Measurements from ENCODE around the gene ANKRD37.

Gene ANKRD37

GRCh38 chr4:185399466-185399865, 2.8 kb downstream of the ANKRD37 start:
- TF ChIP-seq ZFX (IDR thresholded peaks at IDR 0.05; ENCODE audit: borderline replicate concordance) (no peak), CTCF (IDR thresholded peaks at IDR 0.05) (no peak)
- no peak overlapping the region for H3K27ac ChIP-seq

- no peak overlapping the region for H3K27ac ChIP-seq
- TF ChIP-seq CTCF (IDR thresholded peaks at IDR 0.05), result no peak
- no peak for TF ChIP-seq ZFX (IDR thresholded peaks at IDR 0.05; ENCODE audit: borderline replicate concordance)
Observed at GRCh38 chr4:185404031-185404430, 7.4 kb downstream of the ANKRD37 start.

GRCh38 chr4:185405296-185405999, 8.8 kb downstream of the ANKRD37 start:
- no peak overlapping the region for H3K27ac ChIP-seq
- TF ChIP-seq CTCF (IDR thresholded peaks at IDR 0.05) (no peak), ZFX (IDR thresholded peaks at IDR 0.05; ENCODE audit: borderline replicate concordance) (no peak)

GRCh38 chr4:185408432-185408831, 11.8 kb downstream of the ANKRD37 start:
- no peak overlapping the region for H3K27ac ChIP-seq
- no peak for TF ChIP-seq CTCF (IDR thresholded peaks at IDR 0.05)
- no peak for TF ChIP-seq ZFX (IDR thresholded peaks at IDR 0.05; ENCODE audit: borderline replicate concordance)

GRCh38 chr4:185411849-185412248, 15.2 kb downstream of the ANKRD37 start:
- no peak overlapping the region for H3K27ac ChIP-seq
- TF ChIP-seq ZFX (IDR thresholded peaks at IDR 0.05; ENCODE audit: borderline replicate concordance), result no peak
- no peak for TF ChIP-seq CTCF (IDR thresholded peaks at IDR 0.05)

GRCh38 chr4:185412412-185412811, 15.8 kb downstream of the ANKRD37 start:
- no peak overlapping the region for H3K27ac ChIP-seq
- TF ChIP-seq ZFX (IDR thresholded peaks at IDR 0.05; ENCODE audit: borderline replicate concordance), result no peak

- TF ChIP-seq ZFX (IDR thresholded peaks at IDR 0.05; ENCODE audit: borderline replicate concordance) (no peak), CTCF (IDR thresholded peaks at IDR 0.05) (no peak)
Observed at GRCh38 chr4:185416955-185417354, 20.3 kb downstream of the ANKRD37 start.

More at GRCh38 chr4:185416955-185417354, 20.3 kb downstream of the ANKRD37 start:
- no peak overlapping the region for H3K27ac ChIP-seq

Measured in 22Rv1 (cell line).